IMR-90 (cell line): ENCODE measurements around the gene SRP14. TPM values are rescaled to one million over a fixed set of nuclear protein-coding genes. Genes with fewer than 3 reads are reported as not detected.

Source experiments
- ATAC-seq: fragments of 200-7000 bp; cut with Tn5 transposase; 2 replicates; pipeline ENCODE4 v1.9.1; 2020; ENCODE audit warnings: low read depth, mild to moderate bottlenecking, moderate library complexity
- BruUV-seq: library from RNA; stranded (reverse); fragments of 400-500 nt; replicated peaks from 2 replicates; lab custom pipeline; 2021; lab: Mats Ljungman, UMichigan
- CTCF ChIA-PET: fragments of 300-600 bp; formaldehyde crosslinking; extraction: SDS; loops from one replicate; lab custom pipeline; 2021; ENCODE audit warnings: antibody characterized with exemption; lab: Yijun Ruan, JAX
- POLR2A ChIA-PET: fragments of 300-600 bp; sonication (Branson Sonifier 250); formaldehyde crosslinking; loops from one replicate; lab custom pipeline; 2022; ENCODE audit warnings: antibody characterized with exemption; ENCODE audit not compliant: unreplicated experiment; lab: Charles Lee
- DNase-seq: peaks from one replicate; pipeline ENCODE4 v3.0.0; 2013
- H2AFZ ChIP-seq: replicated peaks from 2 replicates; pipeline ENCODE3; 2013; ENCODE audit warnings: low read length, mild to moderate bottlenecking; ENCODE audit not compliant: poor library complexity
- H2AK5ac ChIP-seq: 2 replicates; pipeline ENCODE4 v1.6.1; 2013; ENCODE audit warnings: low read depth, low read length, inconsistent platforms
- H2AK9ac ChIP-seq: replicated peaks from 2 replicates; pipeline ENCODE3; 2013; ENCODE audit warnings: mild to moderate bottlenecking, low read depth, low read length, moderate library complexity; ENCODE audit not compliant: poor library complexity
- H2BK120ac ChIP-seq: 2 replicates; pipeline ENCODE4 v1.6.1; 2013; ENCODE audit warnings: low read depth, low read length, inconsistent platforms
- H2BK15ac ChIP-seq: 3 replicates; pipeline ENCODE4 v1.6.1; 2013; ENCODE audit warnings: low read depth, low read length, inconsistent platforms
- H2BK20ac ChIP-seq: 2 replicates; pipeline ENCODE4 v1.6.1; 2013; ENCODE audit warnings: low read depth, mild to moderate bottlenecking, inconsistent platforms, low read length, moderate library complexity
- H2BK5ac ChIP-seq: 2 replicates; pipeline ENCODE4 v1.6.1; 2013; ENCODE audit warnings: mild to moderate bottlenecking, low read depth, low read length, inconsistent platforms; ENCODE audit not compliant: poor library complexity, severe bottlenecking
- H3K14ac ChIP-seq: replicated peaks from 2 replicates; pipeline ENCODE4 v1.6.1; 2013; ENCODE audit warnings: low read depth, low read length, inconsistent platforms
- H3K18ac ChIP-seq: 2 replicates; pipeline ENCODE4 v1.6.1; 2013; ENCODE audit warnings: low read depth, low read length, control low read depth
- H3K23ac ChIP-seq: 2 replicates; pipeline ENCODE4 v1.6.1; 2013; ENCODE audit warnings: low read depth, low read length, inconsistent platforms
- H3K27ac ChIP-seq: 2 replicates; pipeline ENCODE4 v1.5.1; 2013; ENCODE audit warnings: mild to moderate bottlenecking, control low read depth, low read length; ENCODE audit not compliant: insufficient read depth
- H3K27me3 ChIP-seq: 2 replicates; pipeline ENCODE4 v1.6.1; 2013; ENCODE audit warnings: low read length; ENCODE audit not compliant: control insufficient read depth, insufficient read depth
- H3K36me3 ChIP-seq: 2 replicates; pipeline ENCODE4 v1.6.1; 2013; ENCODE audit warnings: low read length, mixed read lengths; ENCODE audit not compliant: control insufficient read depth, insufficient read depth
- H3K4ac ChIP-seq: 2 replicates; pipeline ENCODE4 v1.6.1; 2013; ENCODE audit warnings: low read depth, low read length, inconsistent platforms
- H3K4me1 ChIP-seq: 2 replicates; pipeline ENCODE4 v1.6.1; 2013; ENCODE audit warnings: low read length, mixed read lengths; ENCODE audit not compliant: control insufficient read depth, insufficient read depth
- H3K4me2 ChIP-seq: 2 replicates; pipeline ENCODE4 v1.6.1; 2013; ENCODE audit warnings: low read depth, mild to moderate bottlenecking, control low read depth, low read length, moderate library complexity
- H3K4me3 ChIP-seq: 2 replicates; pipeline ENCODE4 v1.5.1; 2013; ENCODE audit warnings: low read depth, mild to moderate bottlenecking, control low read depth, low read length, moderate library complexity; ENCODE audit not compliant: insufficient read depth
- H3K56ac ChIP-seq: 2 replicates; pipeline ENCODE4 v1.6.1; 2013; ENCODE audit warnings: low read length, inconsistent platforms; ENCODE audit not compliant: insufficient read depth; ENCODE audit errors: extremely low read depth
- H3K79me1 ChIP-seq, 2 experiments: 2 replicates each; pipeline ENCODE4 v1.6.1; 2013; ENCODE audit warnings: low read length in 2 of 2, inconsistent platforms in 1 of 2, low read depth in 1 of 2
- H3K9ac ChIP-seq: 2 replicates; pipeline ENCODE4 v1.6.1; 2013; ENCODE audit warnings: low read depth, low read length, control low read depth
- H3K9me1 ChIP-seq: 2 replicates; pipeline ENCODE4 v1.6.1; 2013; ENCODE audit warnings: low read length, inconsistent platforms; ENCODE audit not compliant: insufficient read depth
- H3K9me3 ChIP-seq: 2 replicates; pipeline ENCODE4 v1.6.1; 2013; ENCODE audit warnings: low read length; ENCODE audit not compliant: control insufficient read depth, insufficient read depth
- H4K20me1 ChIP-seq: 2 replicates; pipeline ENCODE4 v1.6.1; 2013; ENCODE audit warnings: low read length, inconsistent platforms; ENCODE audit not compliant: insufficient read depth
- H4K5ac ChIP-seq: 2 replicates; pipeline ENCODE4 v1.6.1; 2013; ENCODE audit warnings: mild to moderate bottlenecking, low read depth, low read length, control low read depth
- H4K8ac ChIP-seq, 2 experiments: 2 replicates each; pipeline ENCODE4 v1.6.1; 2013; ENCODE audit warnings: low read depth in 2 of 2, low read length in 2 of 2, control low read depth in 1 of 2, inconsistent platforms in 1 of 2
- H4K91ac ChIP-seq: 2 replicates; pipeline ENCODE4 v1.6.1; 2013; ENCODE audit warnings: low read depth, low read length, inconsistent platforms; ENCODE audit not compliant: insufficient read depth
- BHLHE40 ChIP-seq: fragments of 150-350 bp; IDR thresholded peaks from 2 replicates; pipeline ENCODE4 v1.6.1; 2016; ENCODE audit warnings: mild to moderate bottlenecking, low read depth, low read length
- CEBPB ChIP-seq: IDR thresholded peaks from 2 replicates; pipeline ENCODE4 v1.6.1; 2012; ENCODE audit warnings: low read depth, low read length, improper control_type of control experiment
- CHD1 ChIP-seq: IDR thresholded peaks from 2 replicates; pipeline ENCODE4 v1.6.1; 2012; ENCODE audit warnings: low read depth, low read length, improper control_type of control experiment
- FOS ChIP-seq: fragments of 150-350 bp; IDR thresholded peaks from 2 replicates; pipeline ENCODE4 v1.6.1; 2016; ENCODE audit warnings: low read depth, low read length
- MAFK ChIP-seq: IDR thresholded peaks from 2 replicates; pipeline ENCODE4 v1.6.1; 2012; ENCODE audit warnings: low read depth, low read length, improper control_type of control experiment
- MXI1 ChIP-seq: IDR thresholded peaks from 2 replicates; pipeline ENCODE4 v1.6.1; 2012; ENCODE audit warnings: low read depth, mild to moderate bottlenecking, low read length, moderate library complexity, borderline replicate concordance
- NFE2L2 ChIP-seq: fragments of 150-350 bp; IDR thresholded peaks from 2 replicates; pipeline ENCODE4 v1.6.1; 2016; ENCODE audit warnings: low read depth, mild to moderate bottlenecking, low read length
- POLR2A ChIP-seq: IDR thresholded peaks from 2 replicates; pipeline ENCODE4 v1.6.1; 2012; ENCODE audit warnings: mild to moderate bottlenecking, low read depth, low read length
- RAD21 ChIP-seq: IDR thresholded peaks from 2 replicates; pipeline ENCODE4 v1.6.1; 2012; ENCODE audit warnings: low read length, improper control_type of control experiment
- RCOR1 ChIP-seq: IDR thresholded peaks from 2 replicates; pipeline ENCODE4 v1.6.1; 2012; ENCODE audit warnings: mild to moderate bottlenecking, low read length, improper control_type of control experiment; ENCODE audit not compliant: insufficient replicate concordance
- WGBS, 2 experiments: methylation state at CpG; one replicate each; pipeline versions ENCODE4 v1.1.5 to v1.1.7; 2013; ENCODE audit warnings: missing lambda C conversion rate in 2 of 2; ENCODE audit not compliant: insufficient read length in 1 of 2; ENCODE audit errors: extremely low coverage in 2 of 2; 5-methylcytosine and 5-hydroxymethylcytosine counted together
- dilution Hi-C: fragments of 300-500 bp; cut with HindIII; formaldehyde crosslinking; loops from one replicate; pipeline ENCODE4 v1.14.3; 2018; ENCODE audit warnings: low sequenced_read_pairs; ENCODE audit not compliant: unreplicated experiment
- in situ Hi-C: fragments of 300-500 bp; cut with MboI; formaldehyde crosslinking; loops from 3 replicates; pipeline ENCODE4 v1.14.3; 2019; ENCODE audit warnings: low sequenced_read_pairs, inconsistent platforms, mixed read lengths
- intact Hi-C: fragments of 100-400 bp; cut with micrococcal nuclease; formaldehyde crosslinking; loops from 2 replicates; pipeline ENCODE4 v1.10.0; 2022
- polyA plus RNA-seq, 3 experiments: library from polyadenylated mRNA; depleted of rRNA; stranded (reverse); fragments of >200 nt; gene quantifications; 2 replicates each; pipeline ENCODE4 v1.2.3, GENCODE V29; 2012; ENCODE audit warnings: low replicate concordance in 1 of 3
- total RNA-seq: library from RNA; depleted of rRNA; stranded (reverse); fragments of >200 nt; gene quantifications from 2 replicates; pipeline ENCODE4 v1.2.3, GENCODE V29; 2012
- TF ChIP-seq, protein P1 (sequence below): fragments of 150-350 bp; IDR thresholded peaks from 2 replicates; pipeline ENCODE4 v1.6.1; 2016; ENCODE audit warnings: low read depth, mild to moderate bottlenecking, low read length, moderate library complexity, borderline replicate concordance
- TF ChIP-seq, protein P2 (sequence below): conservative IDR thresholded peaks from 2 replicates; pipeline ENCODE4 v1.5.1; 2012; ENCODE audit warnings: mild to moderate bottlenecking, low read depth, low read length, improper control_type of control experiment

The SRP14 gene
- total and polyA plus RNA-seq, 2 of the 4 experiments (the other 2 are of a cell fraction) = 106 to 295 TPM

DNA sequence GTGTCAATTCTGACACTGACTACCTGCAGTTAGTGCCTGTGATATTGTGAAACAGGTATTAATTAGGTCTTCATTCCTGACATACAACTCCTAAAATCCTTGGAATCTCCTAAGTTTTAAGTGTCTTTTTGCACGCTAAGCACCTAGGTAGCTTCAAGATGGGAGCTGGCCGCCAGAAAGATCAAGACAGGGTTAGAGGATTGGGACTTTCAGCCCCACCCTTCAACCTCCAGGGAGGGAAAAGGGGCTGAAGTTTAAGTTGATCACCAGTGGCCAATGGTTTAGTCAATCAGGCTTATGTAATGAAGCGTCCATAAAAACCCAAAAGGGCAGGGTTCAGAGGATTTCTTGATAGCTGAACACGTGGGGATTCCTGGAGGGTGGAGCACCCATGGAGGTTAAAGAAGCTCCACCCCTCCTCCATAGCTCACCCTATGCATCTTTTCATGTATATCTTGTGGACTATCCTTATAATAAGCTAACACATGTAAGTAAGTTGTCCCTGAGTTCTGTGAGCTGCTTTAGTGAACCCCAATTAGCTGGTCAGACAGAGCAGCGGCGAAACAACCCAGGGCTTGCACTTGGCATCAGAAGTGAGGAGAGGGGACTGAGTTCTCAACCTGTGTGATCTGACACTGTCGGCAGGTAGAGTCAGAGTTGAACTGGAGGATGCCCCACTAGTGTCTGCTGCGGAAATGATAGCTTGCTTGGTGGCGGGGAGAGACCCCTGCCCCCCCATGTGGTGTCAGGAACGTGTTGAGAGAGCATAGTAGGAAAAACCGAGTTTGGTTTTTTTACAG, 12.8 kb upstream of the SRP14 start (continued):
- no peak for TF ChIP-seq MXI1

DNA sequence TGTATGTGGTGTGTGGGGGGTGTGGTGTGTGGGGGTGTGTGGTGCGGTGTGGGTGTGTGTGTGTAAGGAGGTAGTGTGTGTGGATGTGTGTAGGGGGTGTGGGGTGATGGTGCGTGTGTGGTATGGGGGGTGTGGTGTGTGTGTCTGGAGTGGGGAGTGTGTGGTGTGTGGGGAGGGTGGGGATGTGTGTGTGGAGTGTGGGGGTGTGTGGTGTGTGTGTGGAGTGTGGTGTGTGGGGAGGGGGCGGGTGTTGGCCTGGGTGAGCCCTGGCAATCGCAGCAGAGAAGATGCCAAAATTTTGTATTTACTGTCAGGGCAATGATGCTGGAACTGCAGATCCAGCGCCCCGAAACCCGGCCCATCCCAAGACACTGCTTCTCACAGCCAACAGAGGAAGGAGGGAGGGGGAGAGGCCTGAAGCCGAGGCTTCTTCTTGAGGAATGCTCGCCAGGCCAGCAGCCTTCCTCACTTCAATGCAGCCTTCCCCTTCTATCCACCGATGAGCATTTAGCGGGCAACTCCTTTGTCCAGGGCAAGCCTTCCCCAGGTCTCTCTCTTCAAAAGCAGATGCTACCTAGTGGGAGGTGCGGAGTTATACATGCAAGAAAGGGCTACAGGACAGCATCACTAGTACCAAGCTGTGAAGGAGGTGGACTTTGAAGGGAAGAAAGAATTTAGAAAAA, 11.9 kb upstream of the SRP14 start:
- H3K9me1 ChIP-seq = peaks cover 39% of the 10 kb centered on the region
- no peak overlapping the region for H3K23ac ChIP-seq
- POLR2A ChIA-PET = no interaction called here
- H3K56ac ChIP-seq = no peak overlapping the region
- peaks cover 0 to 22% of the 10 kb centered on the region in 2 experiments; a peak in 3 of 4 replicates for H3K79me1 ChIP-seq
- H2BK20ac ChIP-seq = no peak overlapping the region
- no peaks in the 10 kb centered on the region for H3K27me3 ChIP-seq
- peak overlapping the region; percentile 26 for H3K4ac ChIP-seq
- H2AFZ ChIP-seq = peak overlapping the region; percentile 11
- no peak overlapping the region for H3K18ac ChIP-seq
- peak overlapping the region; percentile 15 for H2AK9ac ChIP-seq
- no peak overlapping the region; the same call in 2 of the 3 replicates for H2BK15ac ChIP-seq
- peak overlapping the region; percentile 96 for H2AK5ac ChIP-seq
- no peak overlapping the region for H3K4me2 ChIP-seq
- H4K8ac ChIP-seq = peak overlapping the region in 1 of 2 experiments; percentile 33; a peak in 1 of 4 replicates
- ATAC-seq = no peak
- peak overlapping the region; percentile 72 for H2BK5ac ChIP-seq
- peak; percentile 32 for DNase-seq
- H3K9me3 ChIP-seq = no peaks in the 10 kb centered on the region
- no peak overlapping the region for H4K91ac ChIP-seq
- no TSS peak for BruUV-seq
- H4K5ac ChIP-seq = no peak overlapping the region
- 100% methylated on average over 1 of the region's 12 CpGs; no CpG with 5 or more reads in 1 of the 2 experiments for WGBS, 2 experiments
- intact Hi-C loops = no loop called here
- no peak overlapping the region for H3K4me3 ChIP-seq
- no peak overlapping the region for H3K27ac ChIP-seq
- in situ Hi-C loops = no loop called here
- dilution Hi-C loops = no loop called here
- 0 out of 2 replicates have a peak overlapping the region, but pooled peaks have one; percentile 7 for H2BK120ac ChIP-seq
- no peak overlapping the region for H3K9ac ChIP-seq
- CTCF ChIA-PET = interaction anchor here (1.1 kb wide), 1 partner anchor 45 kb away, joined by 3 read pairs; no protein-coding TSS in a partner anchor
- no peak overlapping the region for H3K14ac ChIP-seq
- H3K36me3 ChIP-seq = no peaks in the 10 kb centered on the region
- H4K20me1 ChIP-seq = no peaks in the 10 kb centered on the region
- TF ChIP-seq, protein P1, sequence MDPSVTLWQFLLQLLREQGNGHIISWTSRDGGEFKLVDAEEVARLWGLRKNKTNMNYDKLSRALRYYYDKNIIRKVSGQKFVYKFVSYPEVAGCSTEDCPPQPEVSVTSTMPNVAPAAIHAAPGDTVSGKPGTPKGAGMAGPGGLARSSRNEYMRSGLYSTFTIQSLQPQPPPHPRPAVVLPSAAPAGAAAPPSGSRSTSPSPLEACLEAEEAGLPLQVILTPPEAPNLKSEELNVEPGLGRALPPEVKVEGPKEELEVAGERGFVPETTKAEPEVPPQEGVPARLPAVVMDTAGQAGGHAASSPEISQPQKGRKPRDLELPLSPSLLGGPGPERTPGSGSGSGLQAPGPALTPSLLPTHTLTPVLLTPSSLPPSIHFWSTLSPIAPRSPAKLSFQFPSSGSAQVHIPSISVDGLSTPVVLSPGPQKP = no peak
- TF ChIP-seq BHLHE40 (no peak), POLR2A (no peak), RCOR1 (no peak), FOS (no peak), RAD21 (no peak), MXI1 (no peak), CEBPB (no peak), MAFK (no peak), NFE2L2 (no peak), CHD1 (no peak)
- TF ChIP-seq, protein P2, sequence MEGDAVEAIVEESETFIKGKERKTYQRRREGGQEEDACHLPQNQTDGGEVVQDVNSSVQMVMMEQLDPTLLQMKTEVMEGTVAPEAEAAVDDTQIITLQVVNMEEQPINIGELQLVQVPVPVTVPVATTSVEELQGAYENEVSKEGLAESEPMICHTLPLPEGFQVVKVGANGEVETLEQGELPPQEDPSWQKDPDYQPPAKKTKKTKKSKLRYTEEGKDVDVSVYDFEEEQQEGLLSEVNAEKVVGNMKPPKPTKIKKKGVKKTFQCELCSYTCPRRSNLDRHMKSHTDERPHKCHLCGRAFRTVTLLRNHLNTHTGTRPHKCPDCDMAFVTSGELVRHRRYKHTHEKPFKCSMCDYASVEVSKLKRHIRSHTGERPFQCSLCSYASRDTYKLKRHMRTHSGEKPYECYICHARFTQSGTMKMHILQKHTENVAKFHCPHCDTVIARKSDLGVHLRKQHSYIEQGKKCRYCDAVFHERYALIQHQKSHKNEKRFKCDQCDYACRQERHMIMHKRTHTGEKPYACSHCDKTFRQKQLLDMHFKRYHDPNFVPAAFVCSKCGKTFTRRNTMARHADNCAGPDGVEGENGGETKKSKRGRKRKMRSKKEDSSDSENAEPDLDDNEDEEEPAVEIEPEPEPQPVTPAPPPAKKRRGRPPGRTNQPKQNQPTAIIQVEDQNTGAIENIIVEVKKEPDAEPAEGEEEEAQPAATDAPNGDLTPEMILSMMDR = no peak
- peaks cover 36% of the 10 kb centered on the region for H3K4me1 ChIP-seq
